Liver (tissue), 3 donors: ENCODE measurements around the gene ZFX.

ENCODE experiments used
- CTCF ChIP-seq: fragments of 150-350 bp; IDR thresholded peaks from 2 replicates; pipeline ENCODE4 v1.5.1; 2017; ENCODE audit warnings: improper control_type of control experiment, low read depth, low read length; ENCODE audit not compliant: missing input control
- EGR1 ChIP-seq, 2 donors: IDR thresholded peaks; 2 replicates each; pipeline ENCODE4 v1.6.1; 2016 to 2018; ENCODE audit warnings: antibody characterized with exemption in 2 of 2, low read depth in 2 of 2
- donor health status: healthy.
- donor health status: healthy.

DNA sequence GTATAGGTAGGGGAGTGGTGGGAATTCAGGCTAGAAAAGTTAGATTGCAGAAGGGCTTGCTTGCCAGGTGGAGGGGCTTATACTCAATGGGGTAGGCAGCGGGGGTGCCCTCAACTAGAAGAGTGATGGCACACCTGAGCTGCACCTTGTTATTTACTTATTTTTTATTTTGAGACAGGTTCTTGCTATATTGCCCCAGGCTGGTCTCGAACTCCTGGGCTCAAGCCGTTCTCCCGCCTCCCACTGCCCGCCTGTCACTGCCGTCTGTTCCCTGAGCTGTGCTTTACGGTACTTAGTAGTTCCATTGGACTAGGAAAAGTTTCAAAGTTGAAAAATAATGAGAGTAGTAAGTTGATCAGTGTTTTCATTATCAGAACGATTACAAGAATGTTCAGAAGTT lies 2.0 kb downstream of the ZFX start:
- TF ChIP-seq CTCF (no peak), EGR1 (IDR thresholded peaks at IDR 0.05; ENCODE audit: low read depth in 2 of 2) (no peak)
